Naive B cell (primary cell): Measurements from ENCODE around the gene SHLD3. TPM values are rescaled to one million over a fixed set of nuclear protein-coding genes. Genes with fewer than 3 reads are reported as not detected.
"Not testable (repeated sequence)": the region's sequence is repeated elsewhere in the genome, so short reads cannot be mapped to it uniquely, and the experiment has no call there.

ENCODE experiments used
- ATAC-seq, 2 donors: fragments of 150-1000 bp; cut with Tn5 transposase; 2 replicates each; pipeline ENCODE4 v1.10.0; 2021; ENCODE audit warnings: low read depth in 2 of 2, mild to moderate bottlenecking in 2 of 2, moderate library complexity in 2 of 2
- DNase-seq: peaks from one replicate; pipeline ENCODE4 v3.0.0; 2022
- H3K27ac Mint-ChIP-seq, 6 donors: one replicate each; pipeline ENCODE4 v1.8.0; 2020 to 2022; ENCODE audit warnings: mild to moderate bottlenecking in 6 of 6, mixed read lengths in 6 of 6, moderate library complexity in 5 of 6, inconsistent platforms in 2 of 6
- H3K27me3 Mint-ChIP-seq, 3 donors: one replicate each; pipeline ENCODE4 v1.8.0; 2021 to 2022; ENCODE audit warnings: mixed read lengths in 3 of 3, mild to moderate bottlenecking in 1 of 3
- H3K36me3 Mint-ChIP-seq, 2 donors: one replicate each; pipeline ENCODE4 v1.8.0; 2020 to 2022; ENCODE audit warnings: mixed read lengths in 2 of 2, inconsistent platforms in 1 of 2, mild to moderate bottlenecking in 1 of 2
- H3K4me1 Mint-ChIP-seq, 3 donors: one replicate each; pipeline ENCODE4 v1.8.0; 2020 to 2022; ENCODE audit warnings: mixed read lengths in 3 of 3, inconsistent platforms in 1 of 3, mild to moderate bottlenecking in 1 of 3, moderate library complexity in 1 of 3
- H3K4me3 Mint-ChIP-seq, 8 donors: one replicate each; pipeline ENCODE4 v1.8.0; 2020 to 2022; ENCODE audit warnings: mild to moderate bottlenecking in 8 of 8, mixed read lengths in 8 of 8, moderate library complexity in 8 of 8, inconsistent platforms in 2 of 8
- H3K9me3 Mint-ChIP-seq, 7 donors: one replicate each; pipeline ENCODE4 v1.8.0; 2020 to 2022; ENCODE audit warnings: mixed read lengths in 7 of 7, mild to moderate bottlenecking in 5 of 7, inconsistent platforms in 2 of 7, moderate library complexity in 1 of 7
- polyA plus RNA-seq, 6 donors: library from polyadenylated mRNA; unstranded; fragments of 300-500 nt; fragmentation: Illumina TruSeq; gene quantifications; one replicate each; pipeline ENCODE4 v1.2.3, GENCODE V29; 2021; ENCODE audit warnings: low read depth in 6 of 6

Gene SHLD3
- polyA plus RNA-seq, 6 donors from 2014 or later: 3.6 to 8.8 (median 5.5) TPM

GRCh38 chr5:65640240-65640639, 15.4 kb downstream of the SHLD3 start:
- ATAC-seq (no peak), DNase-seq (no peak)

GRCh38 chr5:65646938-65647337, 22.1 kb downstream of the SHLD3 start:
- no peaks in the 10 kb centered on the region for H3K9me3 Mint-ChIP-seq
- no peaks in the 10 kb centered on the region for H3K4me1 Mint-ChIP-seq
- no peak overlapping the region for H3K4me3 Mint-ChIP-seq
- H3K27me3 Mint-ChIP-seq: no peaks in the 10 kb centered on the region
- no peaks in the 10 kb centered on the region for H3K36me3 Mint-ChIP-seq
- DNase-seq (no peak), ATAC-seq (no peak)
- H3K27ac Mint-ChIP-seq: peak overlapping the region in 2 of 6 donors; percentile 39 to 81

More at GRCh38 chr5:65640240-65640639, 15.4 kb downstream of the SHLD3 start:
- Mint-ChIP-seq H3K9me3 (no peaks in the 10 kb centered on the region), H3K27ac (no peak overlapping the region), H3K36me3 (peaks cover 13 to 17% of the 10 kb centered on the region in 2 donors), H3K27me3 (no peaks in the 10 kb centered on the region), H3K4me1 (peaks cover 0 to 4% (median 0%) of the 10 kb centered on the region in 3 donors), H3K4me3 (no peak overlapping the region)

GRCh38 chr5:65647941-65648340, 23.1 kb downstream of the SHLD3 start:
- peak overlapping the region in 1 of 6 donors; percentile 44 for H3K27ac Mint-ChIP-seq
- no peak for DNase-seq
- no peaks in the 10 kb centered on the region for H3K9me3 Mint-ChIP-seq
- H3K4me3 Mint-ChIP-seq: no peak overlapping the region
- no peaks in the 10 kb centered on the region for H3K27me3 Mint-ChIP-seq
- no peaks in the 10 kb centered on the region for H3K36me3 Mint-ChIP-seq
- no peaks in the 10 kb centered on the region for H3K4me1 Mint-ChIP-seq
- no peak for ATAC-seq

GRCh38 chr5:65651144-65651543, 26.3 kb downstream of the SHLD3 start:
- DNase-seq (no peak), ATAC-seq (no peak)

GRCh38 chr5:65654713-65655112, 29.9 kb downstream of the SHLD3 start:
- Mint-ChIP-seq H3K27me3 (no peaks in the 10 kb centered on the region), H3K36me3 (peaks cover 0 to 13% of the 10 kb centered on the region in 2 donors), H3K27ac (no peak overlapping the region), H3K4me1 (no peaks in the 10 kb centered on the region), H3K4me3 (no peak overlapping the region), H3K9me3 (no peaks in the 10 kb centered on the region)
- DNase-seq (no peak), ATAC-seq (no peak)

More at GRCh38 chr5:65651144-65651543, 26.3 kb downstream of the SHLD3 start:
- no peak overlapping the region for H3K4me3 Mint-ChIP-seq
- no peaks in the 10 kb centered on the region for H3K9me3 Mint-ChIP-seq
- no peaks in the 10 kb centered on the region for H3K27me3 Mint-ChIP-seq
- H3K4me1 Mint-ChIP-seq: no peaks in the 10 kb centered on the region
- no peak overlapping the region for H3K27ac Mint-ChIP-seq
- H3K36me3 Mint-ChIP-seq: peaks cover 0 to 6% of the 10 kb centered on the region in 2 donors

GRCh38 chr5:65663804-65664521, 39.1 kb downstream of the SHLD3 start:
- Mint-ChIP-seq H3K27ac (peak overlapping the region in 3 of 6 donors; percentile 24 to 71 (median 61)), H3K4me3 (no peak overlapping the region), H3K4me1 (no peaks in the 10 kb centered on the region), H3K9me3 (no peaks in the 10 kb centered on the region), H3K27me3 (no peaks in the 10 kb centered on the region), H3K36me3 (peaks cover 0 to 8% of the 10 kb centered on the region in 2 donors)
- DNase-seq: no peak
- no peak for ATAC-seq

- no peak overlapping the region for H3K27ac Mint-ChIP-seq
- DNase-seq: no peak
- no peaks in the 10 kb centered on the region for H3K36me3 Mint-ChIP-seq
Observed at GRCh38 chr5:65668696-65669095, 43.9 kb downstream of the SHLD3 start.

GRCh38 chr5:65672796-65673195, 48.0 kb downstream of the SHLD3 start:
- no peaks in the 10 kb centered on the region for H3K4me1 Mint-ChIP-seq
- no peak overlapping the region for H3K4me3 Mint-ChIP-seq
- ATAC-seq (no peak), DNase-seq (no peak)
- H3K9me3 Mint-ChIP-seq: no peaks in the 10 kb centered on the region
- no peak overlapping the region for H3K27ac Mint-ChIP-seq
- peaks cover 25 to 28% of the 10 kb centered on the region in 2 donors for H3K36me3 Mint-ChIP-seq
- H3K27me3 Mint-ChIP-seq: no peaks in the 10 kb centered on the region

More at GRCh38 chr5:65668696-65669095, 43.9 kb downstream of the SHLD3 start:
- ATAC-seq: no peak
- H3K9me3 Mint-ChIP-seq: no peaks in the 10 kb centered on the region
- no peak overlapping the region for H3K4me3 Mint-ChIP-seq
- no peaks in the 10 kb centered on the region for H3K4me1 Mint-ChIP-seq
- H3K27me3 Mint-ChIP-seq: no peaks in the 10 kb centered on the region

- Mint-ChIP-seq H3K4me1 (no peaks in the 10 kb centered on the region), H3K9me3 (no peaks in the 10 kb centered on the region), H3K4me3 (no peak overlapping the region), H3K36me3 (peaks cover 29 to 35% of the 10 kb centered on the region in 2 donors), H3K27ac (no peak overlapping the region), H3K27me3 (no peaks in the 10 kb centered on the region)
- DNase-seq (no peak), ATAC-seq (no peak)
Observed at GRCh38 chr5:65674749-65675148, 49.9 kb downstream of the SHLD3 start.

GRCh38 chr5:65676056-65676455, 51.2 kb downstream of the SHLD3 start:
- not testable (repeated sequence) for DNase-seq, H3K27ac Mint-ChIP-seq, H3K9me3 Mint-ChIP-seq, ATAC-seq, H3K27me3 Mint-ChIP-seq, H3K4me3 Mint-ChIP-seq, H3K4me1 Mint-ChIP-seq
- H3K36me3 Mint-ChIP-seq: peaks cover 37 to 44% of the 10 kb centered on the region in 2 donors

Other genes starting within 250 kb of the SHLD3 start
- under 1 TPM; 0.19 to 0.80 (median 0.48) TPM for gene ADAMTS6, start 143.1 kb upstream of the SHLD3 start, polyA plus RNA-seq
- gene CENPK, start 61.9 kb upstream of the SHLD3 start, polyA plus RNA-seq: 10 to 100 TPM in 3 of 6 donors, 1 to 10 TPM in 3; 5.7 to 13.3 (median 10.8) TPM
- 10 to 100 TPM; 18.2 to 32.7 (median 25.9) TPM for gene PPWD1, start 61.7 kb upstream of the SHLD3 start, polyA plus RNA-seq
- 10 to 100 TPM; 16.0 to 21.5 (median 18.6) TPM for gene TRIM23, start 694 bp upstream of the SHLD3 start, polyA plus RNA-seq
- gene TRAPPC13, start within 50 bp of the SHLD3 start, polyA plus RNA-seq: 10 to 100 TPM; 16.2 to 21.7 (median 18.4) TPM
- gene SGTB, start 97.1 kb downstream of the SHLD3 start, polyA plus RNA-seq: 1 to 10 TPM; 1.9 to 4.3 (median 3.2) TPM
- gene NLN, start 97.2 kb downstream of the SHLD3 start, polyA plus RNA-seq: 1 to 10 TPM; 1.9 to 7.3 (median 4.1) TPM